OCI-LY7 (cell line): Measurements from ENCODE around the gene ARHGEF39.

Source experiments
- CTCF ChIP-seq: fragments of 200-600 bp; sonication (generic); conservative IDR thresholded peaks from 2 replicates; pipeline ENCODE4 v1.5.1; 2014; ENCODE audit warnings: mild to moderate bottlenecking, antibody characterized with exemption, low read length, moderate library complexity, mixed read lengths
- EZH2phosphoT487 ChIP-seq: fragments of 200-600 bp; sonication (generic); IDR thresholded peaks from 2 replicates; pipeline ENCODE4 v1.6.1; 2018; ENCODE audit warnings: low read depth, borderline replicate concordance, mild to moderate bottlenecking, mixed run types, antibody characterized with exemption, low read length, moderate library complexity, mixed read lengths

DNA sequence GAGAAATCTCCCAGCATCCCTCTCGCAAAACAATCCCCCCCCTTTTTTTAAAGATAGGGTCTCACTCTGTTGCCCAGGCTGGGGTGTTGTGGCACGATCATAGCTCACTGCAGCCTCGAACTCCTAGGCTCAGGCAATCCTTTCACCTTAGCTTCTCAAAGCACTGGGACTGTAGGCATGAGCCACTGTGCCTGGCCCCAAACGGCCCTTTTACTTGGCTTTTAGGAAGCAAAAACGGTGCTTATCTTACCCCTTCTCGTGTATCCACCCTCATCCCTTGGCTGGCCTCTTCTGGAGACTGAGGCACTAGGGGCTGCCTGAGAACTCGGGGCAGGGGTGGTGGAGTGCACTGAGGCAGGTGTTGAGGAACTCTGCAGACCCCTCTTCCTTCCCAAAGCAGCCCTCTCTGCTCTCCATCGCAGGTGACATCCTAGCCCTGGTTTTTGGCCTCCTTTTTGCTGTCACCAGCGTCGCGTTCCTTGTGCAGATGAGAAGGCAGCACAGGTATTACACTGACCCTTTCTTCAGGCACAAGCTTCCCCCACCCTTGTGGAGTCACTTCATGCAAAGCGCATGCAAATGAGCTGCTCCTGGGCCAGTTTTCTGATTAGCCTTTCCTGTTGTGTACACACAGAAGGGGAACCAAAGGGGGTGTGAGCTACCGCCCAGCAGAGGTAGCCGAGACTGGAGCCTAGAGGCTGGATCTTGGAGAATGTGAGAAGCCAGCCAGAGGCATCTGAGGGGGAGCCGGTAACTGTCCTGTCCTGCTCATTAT is 15.5 kb upstream of the ARHGEF39 start:
- TF ChIP-seq CTCF (no peak), EZH2phosphoT487 (no peak)
